Neural progenitor cell (in vitro differentiated cells): ENCODE results near the gene ZP3. TPM values are rescaled to one million over a fixed set of nuclear protein-coding genes. Genes with fewer than 3 reads are reported as not detected.

Source experiments
- DNase-seq: peaks from one replicate; pipeline ENCODE4 v3.0.0-alpha.2; 2016; ENCODE audit warnings: low spot score
- H2AFZ ChIP-seq: fragments of 200-600 bp; sonication (generic); replicated peaks from 2 replicates; pipeline ENCODE4 v1.6.1; 2016; ENCODE audit warnings: antibody characterized with exemption
- H3F3A ChIP-seq: fragments of 200-600 bp; sonication (generic); 2 replicates; pipeline ENCODE4 v1.6.1; 2016; ENCODE audit warnings: antibody characterized with exemption, low read depth
- H3K27ac ChIP-seq: fragments of 200-600 bp; sonication (generic); 2 replicates; pipeline ENCODE4 v1.5.1; 2016; ENCODE audit warnings: mild to moderate bottlenecking
- H3K27me3 ChIP-seq: fragments of 200-600 bp; sonication (generic); 2 replicates; pipeline ENCODE4 v1.6.1; 2016; ENCODE audit warnings: mild to moderate bottlenecking, moderate library complexity
- H3K36me3 ChIP-seq: fragments of 200-600 bp; sonication (generic); 2 replicates; pipeline ENCODE4 v1.5.1; 2016
- H3K4me1 ChIP-seq: fragments of 200-600 bp; sonication (generic); 2 replicates; pipeline ENCODE4 v1.6.1; 2016; ENCODE audit warnings: mixed run types
- H3K4me2 ChIP-seq: fragments of 200-600 bp; sonication (generic); 2 replicates; pipeline ENCODE4 v1.6.1; 2016
- H3K4me3 ChIP-seq: fragments of 200-600 bp; sonication (generic); 2 replicates; pipeline ENCODE4 v1.5.1; 2016
- H3K79me2 ChIP-seq: fragments of 200-600 bp; sonication (generic); 2 replicates; pipeline ENCODE4 v1.6.1; 2016; ENCODE audit warnings: low read depth
- H3K9ac ChIP-seq: fragments of 200-600 bp; sonication (generic); 2 replicates; pipeline ENCODE4 v1.6.1; 2016
- H3K9me3 ChIP-seq: fragments of 200-600 bp; sonication (generic); 2 replicates; pipeline ENCODE4 v1.5.1; 2016; ENCODE audit warnings: low read depth
- H4K20me1 ChIP-seq: fragments of 200-600 bp; sonication (generic); 2 replicates; pipeline ENCODE4 v1.6.1; 2016; ENCODE audit warnings: low read depth
- H3K27ac Mint-ChIP-seq: 3 replicates; pipeline ENCODE4 v1.8.0; 2021; ENCODE audit warnings: mixed read lengths
- H3K27me3 Mint-ChIP-seq: 2 replicates; pipeline ENCODE4 v1.8.0; 2022; ENCODE audit warnings: low read depth, mild to moderate bottlenecking, inconsistent platforms, moderate library complexity, mixed read lengths; ENCODE audit not compliant: insufficient read depth
- H3K36me3 Mint-ChIP-seq: 3 replicates; pipeline ENCODE4 v1.8.0; 2021; ENCODE audit warnings: mixed read lengths
- H3K4me1 Mint-ChIP-seq: 3 replicates; pipeline ENCODE4 v1.8.0; 2021; ENCODE audit warnings: mixed read lengths
- H3K4me3 Mint-ChIP-seq: 3 replicates; pipeline ENCODE4 v1.8.0; 2021; ENCODE audit warnings: mild to moderate bottlenecking, moderate library complexity, mixed read lengths
- H3K9me3 Mint-ChIP-seq: 3 replicates; pipeline ENCODE4 v1.8.0; 2020; ENCODE audit warnings: mixed read lengths
- CTCF ChIP-seq: fragments of 200-600 bp; sonication (generic); IDR thresholded peaks from 2 replicates; pipeline ENCODE4 v1.5.1; 2017; ENCODE audit warnings: antibody characterized with exemption, mild to moderate bottlenecking
- EZH2 ChIP-seq: fragments of 200-600 bp; sonication (generic); IDR thresholded peaks from 2 replicates; pipeline ENCODE4 v1.6.1; 2017; ENCODE audit warnings: antibody characterized with exemption, mild to moderate bottlenecking, moderate library complexity
- EZH2phosphoT487 ChIP-seq: fragments of 200-600 bp; sonication (generic); IDR thresholded peaks from 2 replicates; pipeline ENCODE4 v1.6.1; 2017; ENCODE audit warnings: antibody characterized with exemption
- total RNA-seq: library from RNA; depleted of rRNA; stranded (reverse); fragments of >200 nt; gene quantifications from 2 replicates; pipeline ENCODE4 v1.2.3, GENCODE V29; 2015; ENCODE audit warnings: low replicate concordance

Gene ZP3
- total RNA-seq, 1 donor from 2014 or later = not detected

GRCh38 chr7:76427635-76428034 is 2.9 kb downstream of the ZP3 start:
- Histone ChIP-seq H3F3A (peaks cover 9% of the 10 kb centered on the region), H3K4me1 (peaks cover 5% of the 10 kb centered on the region), H2AFZ (no peak overlapping the region), H3K27me3 (no peaks in the 10 kb centered on the region), H3K4me3 (no peak overlapping the region), H3K27ac (no peak overlapping the region), H3K9ac (no peak overlapping the region), H3K9me3 (no peaks in the 10 kb centered on the region), H3K4me2 (no peak overlapping the region), H3K36me3 (no peaks in the 10 kb centered on the region), H4K20me1 (no peaks in the 10 kb centered on the region), H3K79me2 (no peaks in the 10 kb centered on the region)
- Mint-ChIP-seq H3K9me3 (no peaks in the 10 kb centered on the region), H3K36me3 (no peaks in the 10 kb centered on the region), H3K27ac (no peak overlapping the region), H3K4me3 (no peak overlapping the region), H3K27me3 (peaks cover 6% of the 10 kb centered on the region), H3K4me1 (peaks cover 13% of the 10 kb centered on the region)
- no peak for TF ChIP-seq EZH2phosphoT487
- no peak for TF ChIP-seq EZH2
- TF ChIP-seq CTCF = no peak
- no peak for DNase-seq

- Histone ChIP-seq H3K4me3 (no peak overlapping the region), H3K9me3 (no peaks in the 10 kb centered on the region), H3K36me3 (no peaks in the 10 kb centered on the region), H3K79me2 (no peaks in the 10 kb centered on the region), H3K27me3 (no peaks in the 10 kb centered on the region), H3K9ac (no peak overlapping the region), H3K27ac (no peak overlapping the region), H2AFZ (no peak overlapping the region), H4K20me1 (no peaks in the 10 kb centered on the region), H3K4me1 (peaks cover 5% of the 10 kb centered on the region), H3K4me2 (no peak overlapping the region), H3F3A (peaks cover 9% of the 10 kb centered on the region)
- Mint-ChIP-seq H3K9me3 (no peaks in the 10 kb centered on the region), H3K4me3 (no peak overlapping the region), H3K27ac (peak overlapping the region; percentile 44), H3K4me1 (peaks cover 9% of the 10 kb centered on the region), H3K27me3 (peaks cover 6% of the 10 kb centered on the region), H3K36me3 (no peaks in the 10 kb centered on the region)
- TF ChIP-seq EZH2 (no peak), CTCF (no peak), EZH2phosphoT487 (no peak)
- no peak for DNase-seq
Measured at GRCh38 chr7:76428149-76428823, 3.5 kb downstream of the ZP3 start.

GRCh38 chr7:76428868-76429805 is 4.4 kb downstream of the ZP3 start:
- no peak for DNase-seq
- H3K27ac Mint-ChIP-seq = peak overlapping the region; percentile 30

More at GRCh38 chr7:76428868-76429805, 4.4 kb downstream of the ZP3 start:
- Histone ChIP-seq H4K20me1 (no peaks in the 10 kb centered on the region), H3K9me3 (no peaks in the 10 kb centered on the region), H3F3A (peaks cover 5% of the 10 kb centered on the region), H3K4me2 (no peak overlapping the region), H3K27me3 (no peaks in the 10 kb centered on the region), H2AFZ (no peak overlapping the region), H3K4me3 (no peak overlapping the region), H3K36me3 (no peaks in the 10 kb centered on the region), H3K79me2 (no peaks in the 10 kb centered on the region), H3K9ac (no peak overlapping the region), H3K27ac (no peak overlapping the region), H3K4me1 (no peaks in the 10 kb centered on the region)
- TF ChIP-seq EZH2 (no peak), EZH2phosphoT487 (no peak), CTCF (no peak)
- Mint-ChIP-seq H3K4me3 (no peak overlapping the region), H3K36me3 (no peaks in the 10 kb centered on the region), H3K27me3 (peaks cover 6% of the 10 kb centered on the region), H3K4me1 (peaks cover under 1% of the 10 kb centered on the region), H3K9me3 (no peaks in the 10 kb centered on the region)
